ENCODE data around the gene FCHO1.

DNA sequence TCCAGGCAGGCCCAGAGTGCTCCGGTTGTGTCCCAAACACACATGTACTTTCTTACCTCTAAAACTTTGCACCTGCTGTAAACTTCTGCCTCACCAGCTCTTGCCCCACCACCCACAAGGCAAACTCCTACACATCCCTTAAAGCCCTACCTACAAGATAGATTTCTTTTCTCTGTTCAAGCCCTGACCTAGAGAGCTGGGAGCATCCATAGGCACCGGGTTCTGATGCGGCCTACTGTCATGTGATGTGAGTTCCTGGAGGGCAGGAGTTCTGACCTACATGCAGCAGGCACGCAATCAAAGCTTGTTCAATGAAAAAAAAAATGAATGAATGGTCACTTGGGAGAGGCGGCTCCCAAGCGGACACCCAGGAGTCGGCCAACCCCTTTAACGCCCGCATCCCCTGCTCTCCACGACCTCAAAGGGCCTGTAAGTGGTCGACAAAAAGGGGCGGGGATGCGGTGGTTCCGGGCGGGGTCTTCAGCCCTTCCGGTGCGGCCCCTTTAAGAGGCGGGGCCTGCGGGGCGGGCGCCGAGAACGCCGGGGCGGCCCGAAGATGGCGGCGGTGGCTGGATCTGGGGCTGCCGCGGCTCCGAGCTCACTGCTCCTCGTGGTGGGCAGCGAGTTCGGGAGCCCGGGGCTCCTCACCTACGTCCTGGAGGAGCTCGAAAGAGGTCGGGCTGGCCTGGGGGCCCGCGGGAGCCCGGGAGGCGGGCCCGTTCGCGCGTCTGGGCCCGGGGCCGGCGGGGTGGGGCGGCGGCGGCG lies 32.1 kb upstream of the FCHO1 start, which contains the start of gene MAP1S:
- TF ChIP-seq, protein P1, sequence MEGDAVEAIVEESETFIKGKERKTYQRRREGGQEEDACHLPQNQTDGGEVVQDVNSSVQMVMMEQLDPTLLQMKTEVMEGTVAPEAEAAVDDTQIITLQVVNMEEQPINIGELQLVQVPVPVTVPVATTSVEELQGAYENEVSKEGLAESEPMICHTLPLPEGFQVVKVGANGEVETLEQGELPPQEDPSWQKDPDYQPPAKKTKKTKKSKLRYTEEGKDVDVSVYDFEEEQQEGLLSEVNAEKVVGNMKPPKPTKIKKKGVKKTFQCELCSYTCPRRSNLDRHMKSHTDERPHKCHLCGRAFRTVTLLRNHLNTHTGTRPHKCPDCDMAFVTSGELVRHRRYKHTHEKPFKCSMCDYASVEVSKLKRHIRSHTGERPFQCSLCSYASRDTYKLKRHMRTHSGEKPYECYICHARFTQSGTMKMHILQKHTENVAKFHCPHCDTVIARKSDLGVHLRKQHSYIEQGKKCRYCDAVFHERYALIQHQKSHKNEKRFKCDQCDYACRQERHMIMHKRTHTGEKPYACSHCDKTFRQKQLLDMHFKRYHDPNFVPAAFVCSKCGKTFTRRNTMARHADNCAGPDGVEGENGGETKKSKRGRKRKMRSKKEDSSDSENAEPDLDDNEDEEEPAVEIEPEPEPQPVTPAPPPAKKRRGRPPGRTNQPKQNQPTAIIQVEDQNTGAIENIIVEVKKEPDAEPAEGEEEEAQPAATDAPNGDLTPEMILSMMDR (IDR thresholded peaks at IDR 0.05): peak in 1 of 5 experiments; percentile 25
- peak in 1 of 2 donors; percentile 65 for TF ChIP-seq POLR2A (IDR thresholded peaks at IDR 0.05)
- TF ChIP-seq EP300 (IDR thresholded peaks at IDR 0.05): peak; percentile 43 to 87

All from tibial nerve (tissue), 4 donors.